ENCODE results near the gene SIRPD. TPM values are rescaled to one million over a fixed set of nuclear protein-coding genes. Genes with fewer than 3 reads are reported as not detected.

Gene SIRPD
- total and polyA plus RNA-seq, 2 of the 8 experiments (the other 6 are each of a cell fraction or from before 2014, with no cell fraction given) = not detected

DNA sequence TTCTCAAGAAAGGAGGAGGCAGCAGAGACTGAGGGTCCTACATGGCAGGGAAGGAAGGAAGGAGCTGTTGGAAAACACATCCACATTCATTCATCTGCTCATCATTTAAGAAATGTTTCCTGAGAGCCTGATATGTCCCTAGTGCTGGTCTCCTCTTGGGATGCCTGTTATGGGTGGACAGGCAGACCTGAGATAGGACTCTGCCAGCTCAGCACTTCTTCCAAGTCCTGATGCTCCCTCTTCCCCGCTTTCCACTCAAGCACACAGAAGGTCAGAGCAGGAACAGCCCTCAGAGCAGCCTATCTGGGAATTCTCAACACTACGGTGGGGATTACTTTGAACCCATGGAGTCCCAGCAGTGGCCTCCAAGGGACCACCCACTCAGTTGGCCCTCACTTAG, 8.0 kb upstream of the SIRPD start:
- no peak overlapping the region for H3K9ac ChIP-seq (replicated peaks in 1 of 4; ENCODE audit: extremely low read depth in 1 of 4, low read depth in 3 of 4, low read length in 3 of 4)
- no peak overlapping the region for H3K23ac ChIP-seq (ENCODE audit: insufficient read length)
- 0 out of 7 replicates have a peak, but pooled peaks cover 0 to 3% (median 0%) of the 10 kb centered on the region in 4 experiments for H3K4me1 ChIP-seq (replicated peaks in 1 of 4; ENCODE audit: control insufficient read depth in 3 of 4, insufficient read depth in 4 of 4, low read length in 3 of 4)
- no peak overlapping the region for H2BK120ac ChIP-seq (replicated peaks; ENCODE audit: low read depth, low read length)
- H4K8ac ChIP-seq (ENCODE audit: extremely low read depth, insufficient read depth, low read length) = no peak overlapping the region
- no peak overlapping the region for H2BK12ac ChIP-seq (ENCODE audit: low read depth, low read length)
- no peak overlapping the region for H3K56ac ChIP-seq (replicated peaks; ENCODE audit: insufficient read length, low read depth, low read length)
- POLR2A ChIA-PET (ENCODE audit: partially characterized antibody) = interaction anchor here (0.6 kb wide), 1 partner anchor 18 kb away, joined by 3 read pairs; no protein-coding TSS in a partner anchor
- no peaks in the 10 kb centered on the region for H4K20me1 ChIP-seq (replicated peaks in 1 of 2; ENCODE audit: control insufficient read depth in 1 of 2, insufficient read depth in 2 of 2, low read length in 2 of 2)
- no peaks in the 10 kb centered on the region for H3K79me1 ChIP-seq (ENCODE audit: low read depth, low read length)
- no peak overlapping the region for H2BK5ac ChIP-seq (ENCODE audit: low read depth, low read length)
- no peaks in the 10 kb centered on the region for H3K27me3 ChIP-seq (replicated peaks in 1 of 4; ENCODE audit: control insufficient read depth in 3 of 4, extremely low read depth in 1 of 4, insufficient read depth in 3 of 4, low read length in 3 of 4)
- no peak overlapping the region for H3K4me2 ChIP-seq (ENCODE audit: insufficient read depth in 1 of 2, low read depth in 2 of 2, low read length in 2 of 2)
- CTCF ChIA-PET (ENCODE audit: partially characterized antibody) = interaction anchor here (0.6 kb wide), 1 partner anchor 283 kb away, joined by 3 read pairs; no protein-coding TSS in a partner anchor
- H3K79me2 ChIP-seq (ENCODE audit: control insufficient read depth in 1 of 2, insufficient read depth in 2 of 2, low read length in 2 of 2) = no peaks in the 10 kb centered on the region
- no peaks in the 10 kb centered on the region for H3K9me3 ChIP-seq (ENCODE audit: insufficient read depth in 2 of 2, low read depth in 1 of 2, low read length in 1 of 2)
- H3K23me2 ChIP-seq (ENCODE audit: low read depth, low read length) = no peaks in the 10 kb centered on the region
- H2BK15ac ChIP-seq (ENCODE audit: low read length) = no peak overlapping the region
- no peak overlapping the region for H4K91ac ChIP-seq (replicated peaks; ENCODE audit: insufficient read length, low read length)
- no peak overlapping the region for H3K18ac ChIP-seq (ENCODE audit: extremely low read depth, low read length)
- no peak overlapping the region for H3K4ac ChIP-seq (replicated peaks; ENCODE audit: insufficient read length, low read depth, low read length)
- H3K36me3 ChIP-seq (ENCODE audit: control insufficient read depth in 2 of 4, insufficient read depth in 4 of 4, low read length in 3 of 4) = no peaks in the 10 kb centered on the region
- no peak overlapping the region for H2AK5ac ChIP-seq (ENCODE audit: low read depth, low read length)
- no peak overlapping the region for H2AFZ ChIP-seq (ENCODE audit: low read length)
- 86% methylated on average over 2 of the region's 2 CpGs; no CpG with 5 or more reads in 1 of the 2 experiments for WGBS, 2 experiments (ENCODE audit: extremely low coverage in 1 of 2, insufficient coverage in 1 of 2, insufficient read length in 1 of 2, insufficient replicate concordance in 2 of 2, low coverage in 1 of 2, low lambda C conversion rate in 2 of 2, missing lambda C conversion rate in 1 of 2)
- H3K14ac ChIP-seq (ENCODE audit: insufficient read length) = no peak overlapping the region
- no peak overlapping the region for H3K27ac ChIP-seq (ENCODE audit: low read depth, low read length)
- TF ChIP-seq KDM4A (IDR thresholded peaks at IDR 0.05; ENCODE audit: low read depth, low read length, severe bottlenecking) (no peak), CREB1 (IDR thresholded peaks at IDR 0.05) (no peak), SIN3A (conservative IDR thresholded peaks at IDR 0.05 in 1 of 2, IDR thresholded peaks at IDR 0.05 in 1 of 2; ENCODE audit: low read depth in 1 of 2, low read length in 2 of 2) (no peak), EP300 (IDR thresholded peaks at IDR 0.05; ENCODE audit: borderline replicate concordance in 1 of 2, low read depth in 2 of 2, low read length in 2 of 2) (no peak), SRF (IDR thresholded peaks at IDR 0.05; ENCODE audit: low read depth, low read length) (no peak), GABPA (IDR thresholded peaks at IDR 0.05; ENCODE audit: borderline replicate concordance, insufficient read depth, low read length) (no peak), JUN (IDR thresholded peaks at IDR 0.05; ENCODE audit: low read depth, low read length) (no peak), EGR1 (IDR thresholded peaks at IDR 0.05; ENCODE audit: borderline replicate concordance, low read depth, low read length) (no peak), BACH1 (IDR thresholded peaks at IDR 0.05; ENCODE audit: low read length) (no peak)
- TF ChIP-seq, protein P1, sequence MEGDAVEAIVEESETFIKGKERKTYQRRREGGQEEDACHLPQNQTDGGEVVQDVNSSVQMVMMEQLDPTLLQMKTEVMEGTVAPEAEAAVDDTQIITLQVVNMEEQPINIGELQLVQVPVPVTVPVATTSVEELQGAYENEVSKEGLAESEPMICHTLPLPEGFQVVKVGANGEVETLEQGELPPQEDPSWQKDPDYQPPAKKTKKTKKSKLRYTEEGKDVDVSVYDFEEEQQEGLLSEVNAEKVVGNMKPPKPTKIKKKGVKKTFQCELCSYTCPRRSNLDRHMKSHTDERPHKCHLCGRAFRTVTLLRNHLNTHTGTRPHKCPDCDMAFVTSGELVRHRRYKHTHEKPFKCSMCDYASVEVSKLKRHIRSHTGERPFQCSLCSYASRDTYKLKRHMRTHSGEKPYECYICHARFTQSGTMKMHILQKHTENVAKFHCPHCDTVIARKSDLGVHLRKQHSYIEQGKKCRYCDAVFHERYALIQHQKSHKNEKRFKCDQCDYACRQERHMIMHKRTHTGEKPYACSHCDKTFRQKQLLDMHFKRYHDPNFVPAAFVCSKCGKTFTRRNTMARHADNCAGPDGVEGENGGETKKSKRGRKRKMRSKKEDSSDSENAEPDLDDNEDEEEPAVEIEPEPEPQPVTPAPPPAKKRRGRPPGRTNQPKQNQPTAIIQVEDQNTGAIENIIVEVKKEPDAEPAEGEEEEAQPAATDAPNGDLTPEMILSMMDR (IDR thresholded peaks at IDR 0.05; ENCODE audit: control extremely low read depth in 1 of 3, insufficient read depth in 1 of 3, low read depth in 1 of 3, low read length in 3 of 3) = no peak
- DNase-seq (ENCODE audit: low read depth in 1 of 2, low spot score in 2 of 2) (no peak), FAIRE-seq (no peak)
- no peak overlapping the region for H2BK20ac ChIP-seq (ENCODE audit: low read length)
- no peak overlapping the region for H3K4me3 ChIP-seq (ENCODE audit: extremely low read depth in 1 of 4, insufficient read depth in 2 of 4, low read depth in 3 of 4, low read length in 4 of 4)
- no peak overlapping the region for H4K5ac ChIP-seq (ENCODE audit: insufficient read length, low read depth, low read length)

Measured in H1 (cell line).